Stimulated activated CD4-positive, alpha-beta T cell treated with anti-CD3 and anti-CD28 coated beads, Interleukin-12 subunit alpha, Interleukin-12 subunit beta, amount 100 ng/mL, for 24 hours (primary cell): ENCODE data around the gene MVP.
A peak's percentile ranks its signal among the peaks of the same experiment; 100 is the strongest.
"Not testable (repeated sequence)": the region's sequence is repeated elsewhere in the genome, so short reads cannot be mapped to it uniquely, and the experiment has no call there.

Source experiments
- DNase-seq, 2 experiments: peaks; one replicate each; pipeline ENCODE4 v3.0.0-alpha.2; 2020; ENCODE audit warnings: low read depth in 2 of 2

Gene MVP

GRCh38 chr16:29815032-29815721, 5.1 kb upstream of the MVP start:
- DNase-seq = no peak

- peak; percentile 97 to 98 for DNase-seq
These were observed 4.2 kb upstream of the MVP start, which contains the start of gene PAGR1 for GRCh38 chr16:29815793-29816693. Gene PAGR1, plus strand, starts transcription at chr16:29816152. Its CDS starts 374 bp downstream, at chr16:29816526.

GRCh38 chr16:29816694-29817441, 3.4 kb upstream of the MVP start:
- peak in 1 of 2 experiments; percentile 40 for DNase-seq

GRCh38 chr16:29818082-29818481, 2.2 kb upstream of the MVP start:
- DNase-seq = no peak

GRCh38 chr16:29819506-29819905, 756 bp upstream of the MVP start:
- DNase-seq = no peak

GRCh38 chr16:29820730-29821642, 724 bp downstream of the MVP start:
- no peak for DNase-seq

GRCh38 chr16:29821643-29822115, 1.4 kb downstream of the MVP start:
- no peak for DNase-seq

GRCh38 chr16:29824589-29825144, 4.4 kb downstream of the MVP start:
- DNase-seq = no peak

GRCh38 chr16:29825145-29826044, 5.1 kb downstream of the MVP start:
- DNase-seq = no peak

- DNase-seq = no peak
These were observed 6.1 kb downstream of the MVP start for GRCh38 chr16:29826342-29826695.

GRCh38 chr16:29830774-29831173, 10.5 kb downstream of the MVP start:
- DNase-seq = no peak

- DNase-seq = no peak
These were observed 11.2 kb downstream of the MVP start for GRCh38 chr16:29831490-29831889.

GRCh38 chr16:29833219-29833618, 13.0 kb downstream of the MVP start:
- not testable (repeated sequence) for DNase-seq

GRCh38 chr16:29834079-29834478, 13.8 kb downstream of the MVP start:
- no peak for DNase-seq

- DNase-seq = no peak
These were observed 15.7 kb downstream of the MVP start for GRCh38 chr16:29835926-29836325.

- no peak for DNase-seq
These were observed 16.4 kb downstream of the MVP start for GRCh38 chr16:29836623-29837022.

- DNase-seq = no peak
These were observed 17.6 kb downstream of the MVP start for GRCh38 chr16:29837841-29838240.

- DNase-seq = no peak
These were observed 19.6 kb downstream of the MVP start for GRCh38 chr16:29839822-29840221.

- DNase-seq = no peak
These were observed 20.0 kb downstream of the MVP start for GRCh38 chr16:29840240-29840639.

GRCh38 chr16:29841631-29842030, 21.4 kb downstream of the MVP start:
- DNase-seq = no peak
